Measurements from ENCODE around the gene RNU7-1.

RNU7-1 gene

DNA sequence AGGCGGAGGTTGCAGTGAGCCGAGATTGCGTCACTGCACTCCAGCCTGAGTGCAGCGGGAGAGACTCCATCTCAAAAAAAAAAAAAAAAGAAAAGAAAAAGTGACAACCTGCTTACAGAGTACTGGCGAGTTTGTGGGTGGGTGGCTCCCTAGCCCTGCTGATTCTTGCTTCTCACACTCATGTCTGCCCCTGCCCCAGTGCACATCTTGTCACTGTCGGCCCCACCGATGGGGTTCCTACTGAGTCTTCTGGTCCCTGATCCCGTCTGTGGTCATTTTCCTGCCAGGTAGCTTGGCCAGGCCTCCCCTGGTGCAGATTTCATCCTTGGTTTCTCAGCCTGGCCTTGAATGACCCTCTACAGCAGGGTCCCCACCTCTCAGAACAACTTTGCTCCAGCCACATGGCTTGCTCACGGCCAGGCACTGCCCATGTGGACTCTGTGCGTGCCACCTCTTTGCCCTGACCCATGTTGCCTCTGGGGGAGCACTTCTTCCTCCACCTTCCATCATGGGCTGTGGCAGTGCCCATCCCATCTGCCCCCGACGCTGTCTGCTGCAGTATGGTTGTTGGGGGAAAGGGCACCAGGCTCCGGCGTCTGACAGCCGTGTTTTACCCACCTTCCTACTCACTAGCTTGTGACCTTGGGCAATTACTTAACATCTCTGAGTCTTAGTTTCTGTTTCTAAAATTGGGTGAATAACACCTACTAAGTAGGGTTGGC is 5.4 kb downstream of the RNU7-1 start:
- Histone ChIP-seq H2BK12ac (ENCODE audit: low read length) (no peak overlapping the region), H2BK15ac (ENCODE audit: low read length) (no peak overlapping the region), H3K18ac (ENCODE audit: low read length) (no peak overlapping the region), H3K27ac (replicated peaks; ENCODE audit: low read length) (no peak overlapping the region), H3K4me1 (ENCODE audit: control insufficient read depth in 2 of 2, insufficient read depth in 1 of 2, low read depth in 1 of 2, low read length in 2 of 2) (peaks cover 13 to 25% of the 10 kb centered on the region in 2 donors), H3K4me2 (ENCODE audit: insufficient read depth, low read length, poor library complexity, severe bottlenecking) (no peak overlapping the region), H3K27me3 (ENCODE audit: control insufficient read depth in 3 of 3, insufficient read depth in 3 of 3, low read depth in 1 of 3, low read length in 3 of 3) (no peaks in the 10 kb centered on the region), H4K8ac (ENCODE audit: low read depth, low read length) (no peak overlapping the region), H2BK120ac (ENCODE audit: low read depth, low read length) (no peak overlapping the region), H3K14ac (ENCODE audit: low read length) (no peak overlapping the region), H3K9me3 (replicated peaks in 1 of 2; ENCODE audit: control insufficient read depth in 2 of 2, insufficient read depth in 1 of 2, low read depth in 1 of 2, low read length in 2 of 2) (no peaks in the 10 kb centered on the region), H3K4ac (ENCODE audit: low read length) (no peak overlapping the region), H2AK5ac (ENCODE audit: low read depth, low read length) (no peak overlapping the region), H2BK5ac (ENCODE audit: low read length) (no peak overlapping the region), H3K79me1 (ENCODE audit: low read depth, low read length) (no peaks in the 10 kb centered on the region), H3K9ac (ENCODE audit: low read depth, low read length, poor library complexity) (no peak overlapping the region), H3K23ac (ENCODE audit: low read depth, low read length, poor library complexity) (no peak overlapping the region), H4K91ac (ENCODE audit: low read depth, low read length, poor library complexity) (no peak overlapping the region), H3K36me3 (replicated peaks in 1 of 2; ENCODE audit: control insufficient read depth in 2 of 2, insufficient read depth in 2 of 2, low read length in 2 of 2) (peaks cover 3 to 23% of the 10 kb centered on the region in 2 donors), H3K4me3 (ENCODE audit: low read length in 2 of 2) (peak overlapping the region in 1 of 2 donors; percentile 18), H2AFZ (ENCODE audit: low read length) (no peak overlapping the region)
- WGBS, 2 donors (ENCODE audit: extremely low coverage in 2 of 2, insufficient read length in 2 of 2, insufficient replicate concordance in 1 of 2) = no CpG with 5 or more reads among the region's 15 CpGs
- DNase-seq (ENCODE audit: low spot score) = no peak

- no peak overlapping the region for H4K91ac ChIP-seq (ENCODE audit: low read depth, low read length, poor library complexity)
- no peak overlapping the region for H2BK15ac ChIP-seq (ENCODE audit: low read length)
- H3K27ac ChIP-seq (replicated peaks; ENCODE audit: low read length) = no peak overlapping the region
- H3K9ac ChIP-seq (ENCODE audit: low read depth, low read length, poor library complexity) = no peak overlapping the region
- no peak overlapping the region for H3K18ac ChIP-seq (ENCODE audit: low read length)
- peaks cover under 1 to 18% of the 10 kb centered on the region in 2 donors for H3K36me3 ChIP-seq (replicated peaks in 1 of 2; ENCODE audit: control insufficient read depth in 2 of 2, insufficient read depth in 2 of 2, low read length in 2 of 2)
- H3K9me3 ChIP-seq (replicated peaks in 1 of 2; ENCODE audit: control insufficient read depth in 2 of 2, insufficient read depth in 1 of 2, low read depth in 1 of 2, low read length in 2 of 2) = no peaks in the 10 kb centered on the region
- H3K14ac ChIP-seq (ENCODE audit: low read length) = no peak overlapping the region
- peaks cover 10 to 19% of the 10 kb centered on the region in 2 donors for H3K4me1 ChIP-seq (ENCODE audit: control insufficient read depth in 2 of 2, insufficient read depth in 1 of 2, low read depth in 1 of 2, low read length in 2 of 2)
- H2BK12ac ChIP-seq (ENCODE audit: low read length) = no peak overlapping the region
- no peaks in the 10 kb centered on the region for H3K27me3 ChIP-seq (ENCODE audit: control insufficient read depth in 3 of 3, insufficient read depth in 3 of 3, low read depth in 1 of 3, low read length in 3 of 3)
- H2AK5ac ChIP-seq (ENCODE audit: low read depth, low read length) = no peak overlapping the region
- no peak overlapping the region for H3K4me3 ChIP-seq (ENCODE audit: low read length in 2 of 2)
- H3K23ac ChIP-seq (ENCODE audit: low read depth, low read length, poor library complexity) = no peak overlapping the region
- no peak for DNase-seq (ENCODE audit: low spot score)
- no peak overlapping the region for H2BK5ac ChIP-seq (ENCODE audit: low read length)
- H3K4me2 ChIP-seq (ENCODE audit: insufficient read depth, low read length, poor library complexity, severe bottlenecking) = no peak overlapping the region
- H3K4ac ChIP-seq (ENCODE audit: low read length) = no peak overlapping the region
- H3K79me1 ChIP-seq (ENCODE audit: low read depth, low read length) = no peaks in the 10 kb centered on the region
- no peak overlapping the region for H4K8ac ChIP-seq (ENCODE audit: low read depth, low read length)
- no CpG with 5 or more reads among the region's 1 CpG for WGBS, 2 donors (ENCODE audit: extremely low coverage in 2 of 2, insufficient read length in 2 of 2, insufficient replicate concordance in 1 of 2)
- H2AFZ ChIP-seq (ENCODE audit: low read length) = no peak overlapping the region
- no peak overlapping the region for H2BK120ac ChIP-seq (ENCODE audit: low read depth, low read length)
Observed at GRCh38 chr12:6950401-6950801, 6.8 kb downstream of the RNU7-1 start.

DNA sequence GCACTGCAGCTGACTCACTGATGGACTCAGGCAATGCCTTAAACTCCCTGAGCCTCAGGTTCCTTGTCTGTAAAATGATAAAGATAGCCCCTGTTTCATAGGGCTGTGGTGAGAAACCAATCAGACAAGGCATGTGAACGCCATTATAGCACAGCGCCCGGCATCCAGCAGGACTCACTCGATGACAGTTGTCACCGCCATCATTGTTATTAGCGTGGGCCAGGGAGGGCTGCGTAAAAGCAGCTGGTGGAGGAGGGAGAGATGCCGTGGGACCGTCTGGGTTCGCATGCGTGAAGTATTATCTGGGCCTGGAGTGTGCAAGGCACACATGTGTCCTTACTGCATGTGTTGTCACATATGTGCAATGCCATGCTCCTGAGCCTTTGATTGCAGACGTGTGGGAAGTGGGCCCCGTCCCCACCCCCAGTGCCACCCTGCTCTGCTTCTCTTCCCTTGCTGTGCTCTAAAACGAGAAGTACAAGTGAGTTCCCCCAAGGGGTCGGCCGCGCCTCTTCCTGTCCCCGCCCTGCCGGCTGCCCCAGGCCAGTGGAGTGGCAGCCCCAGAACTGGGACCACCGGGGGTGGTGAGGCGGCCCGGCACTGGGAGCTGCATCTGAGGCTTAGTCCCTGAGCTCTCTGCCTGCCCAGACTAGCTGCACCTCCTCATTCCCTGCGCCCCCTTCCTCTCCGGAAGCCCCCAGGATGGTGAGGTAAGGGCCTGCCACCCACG is 7.4 kb downstream of the RNU7-1 start, which contains the start of gene PTPN6:
TSS of gene PTPN6 (plus strand) at position 546 of the 730 bp plus-strand sequence. CDS start at position 703, 157 bp downstream.
- Histone ChIP-seq H2AFZ (ENCODE audit: low read length) (peak within 1 kb of the TSS; percentile 80), H3K36me3 (replicated peaks in 1 of 2; ENCODE audit: control insufficient read depth in 2 of 2, insufficient read depth in 2 of 2, low read length in 2 of 2) (peaks cover 0 to 12% of the 10 kb centered on the region in 2 donors), H3K27me3 (ENCODE audit: control insufficient read depth in 3 of 3, insufficient read depth in 3 of 3, low read depth in 1 of 3, low read length in 3 of 3) (no peaks in the 10 kb centered on the region), H3K4me1 (ENCODE audit: control insufficient read depth in 2 of 2, insufficient read depth in 1 of 2, low read depth in 1 of 2, low read length in 2 of 2) (peaks cover 7 to 19% of the 10 kb centered on the region in 2 donors), H3K4me3 (ENCODE audit: low read length in 2 of 2) (no peak within 1 kb of the TSS), H3K9ac (ENCODE audit: low read depth, low read length, poor library complexity) (peak within 1 kb of the TSS; percentile 45), H3K4ac (ENCODE audit: low read length) (no peak within 1 kb of the TSS), H3K18ac (ENCODE audit: low read length) (peak within 1 kb of the TSS; percentile 63), H3K23ac (ENCODE audit: low read depth, low read length, poor library complexity) (peak within 1 kb of the TSS; percentile 69), H3K4me2 (ENCODE audit: insufficient read depth, low read length, poor library complexity, severe bottlenecking) (no peak within 1 kb of the TSS), H3K14ac (ENCODE audit: low read length) (peak within 1 kb of the TSS; percentile 58), H4K91ac (ENCODE audit: low read depth, low read length, poor library complexity) (peak within 1 kb of the TSS; percentile 59), H2BK15ac (ENCODE audit: low read length) (peak within 1 kb of the TSS; percentile 28), H3K9me3 (replicated peaks in 1 of 2; ENCODE audit: control insufficient read depth in 2 of 2, insufficient read depth in 1 of 2, low read depth in 1 of 2, low read length in 2 of 2) (no peaks in the 10 kb centered on the region), H4K8ac (ENCODE audit: low read depth, low read length) (peak within 1 kb of the TSS; percentile 23), H3K79me1 (ENCODE audit: low read depth, low read length) (no peaks in the 10 kb centered on the region), H2BK120ac (ENCODE audit: low read depth, low read length) (no peak within 1 kb of the TSS), H3K27ac (replicated peaks; ENCODE audit: low read length) (no peak within 1 kb of the TSS), H2BK5ac (ENCODE audit: low read length) (peak within 1 kb of the TSS; percentile 45), H2AK5ac (ENCODE audit: low read depth, low read length) (peak within 1 kb of the TSS; percentile 76), H2BK12ac (ENCODE audit: low read length) (no peak within 1 kb of the TSS)
- DNase-seq (ENCODE audit: low spot score) = no peak
- no CpG with 5 or more reads among the region's 25 CpGs for WGBS, 2 donors (ENCODE audit: extremely low coverage in 2 of 2, insufficient read length in 2 of 2, insufficient replicate concordance in 1 of 2)

GRCh38 chr12:6951551-6952120 is 8.0 kb downstream of the RNU7-1 start:
- no peak for DNase-seq (ENCODE audit: low spot score)
- H2AK5ac ChIP-seq (ENCODE audit: low read depth, low read length) = peak overlapping the region; percentile 76
- H2AFZ ChIP-seq (ENCODE audit: low read length) = peak overlapping the region; percentile 80
- H3K36me3 ChIP-seq (replicated peaks in 1 of 2; ENCODE audit: control insufficient read depth in 2 of 2, insufficient read depth in 2 of 2, low read length in 2 of 2) = peaks cover 0 to 7% of the 10 kb centered on the region in 2 donors
- H3K27ac ChIP-seq (replicated peaks; ENCODE audit: low read length) = no peak overlapping the region
- H3K4me1 ChIP-seq (ENCODE audit: control insufficient read depth in 2 of 2, insufficient read depth in 1 of 2, low read depth in 1 of 2, low read length in 2 of 2) = peaks cover 4 to 19% of the 10 kb centered on the region in 2 donors
- no peak overlapping the region for H3K4ac ChIP-seq (ENCODE audit: low read length)
- H2BK15ac ChIP-seq (ENCODE audit: low read length) = peak overlapping the region; percentile 28
- no peaks in the 10 kb centered on the region for H3K9me3 ChIP-seq (replicated peaks in 1 of 2; ENCODE audit: control insufficient read depth in 2 of 2, insufficient read depth in 1 of 2, low read depth in 1 of 2, low read length in 2 of 2)
- H3K79me1 ChIP-seq (ENCODE audit: low read depth, low read length) = no peaks in the 10 kb centered on the region
- WGBS, 2 donors (ENCODE audit: extremely low coverage in 2 of 2, insufficient read length in 2 of 2, insufficient replicate concordance in 1 of 2) = no CpG with 5 or more reads among the region's 20 CpGs
- peak overlapping the region; percentile 45 for H2BK5ac ChIP-seq (ENCODE audit: low read length)
- H2BK12ac ChIP-seq (ENCODE audit: low read length) = no peak overlapping the region
- no peak overlapping the region for H3K4me3 ChIP-seq (ENCODE audit: low read length in 2 of 2)
- H3K18ac ChIP-seq (ENCODE audit: low read length) = peak overlapping the region; percentile 60
- H4K8ac ChIP-seq (ENCODE audit: low read depth, low read length) = no peak overlapping the region
- H3K14ac ChIP-seq (ENCODE audit: low read length) = peak overlapping the region; percentile 58
- H2BK120ac ChIP-seq (ENCODE audit: low read depth, low read length) = no peak overlapping the region
- H3K23ac ChIP-seq (ENCODE audit: low read depth, low read length, poor library complexity) = peak overlapping the region; percentile 69
- no peak overlapping the region for H3K4me2 ChIP-seq (ENCODE audit: insufficient read depth, low read length, poor library complexity, severe bottlenecking)
- no peaks in the 10 kb centered on the region for H3K27me3 ChIP-seq (ENCODE audit: control insufficient read depth in 3 of 3, insufficient read depth in 3 of 3, low read depth in 1 of 3, low read length in 3 of 3)
- H3K9ac ChIP-seq (ENCODE audit: low read depth, low read length, poor library complexity) = no peak overlapping the region
- peak overlapping the region; percentile 59 for H4K91ac ChIP-seq (ENCODE audit: low read depth, low read length, poor library complexity)

All from neuronal stem cell (in vitro differentiated cells).